ENCODE data around the gene RAD51B.
"Not testable (repeated sequence)": the region's sequence is repeated elsewhere in the genome, so short reads cannot be mapped to it uniquely, and the experiment has no call there.

RAD51B gene

GRCh38 chr14:68279777-68280233, 460.2 kb downstream of the RAD51B start:
- TF ChIP-seq POLR2AphosphoS5 (IDR thresholded peaks at IDR 0.05; ENCODE audit: low read depth, low read length) (peak; percentile 81), TAF1 (IDR thresholded peaks at IDR 0.05; ENCODE audit: borderline replicate concordance, low read depth, low read length) (peak; percentile 67; the same call in 1 of the 2 replicates), POLR2A (IDR thresholded peaks at IDR 0.05; ENCODE audit: low read depth, low read length) (peak; percentile 69; the same call in 1 of the 2 replicates)
- FAIRE-seq (peak; percentile 97), DNase-seq (ENCODE audit: insufficient read length) (no peak)

DNA sequence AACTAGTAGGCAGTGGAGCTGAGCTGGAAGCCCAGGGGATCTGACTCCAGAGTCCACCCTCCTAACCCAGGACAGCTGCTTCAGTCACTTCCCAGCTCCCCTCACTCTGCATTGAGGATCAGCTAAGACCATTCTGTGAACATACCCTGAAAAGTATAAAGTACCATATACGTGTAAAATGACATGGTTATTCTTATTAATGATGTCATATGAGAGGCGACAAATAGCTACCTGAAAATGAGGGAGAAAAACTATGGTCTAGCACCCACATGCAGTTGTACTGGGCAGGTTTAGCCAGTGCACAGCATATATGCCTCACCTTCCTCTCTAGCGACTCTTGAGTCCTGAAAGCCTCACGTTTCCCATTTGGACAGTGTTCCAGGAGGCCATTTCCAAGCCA, 461.9 kb downstream of the RAD51B start:
- DNase-seq (ENCODE audit: insufficient read length), result no peak
- peak; percentile 14 for FAIRE-seq

DNA sequence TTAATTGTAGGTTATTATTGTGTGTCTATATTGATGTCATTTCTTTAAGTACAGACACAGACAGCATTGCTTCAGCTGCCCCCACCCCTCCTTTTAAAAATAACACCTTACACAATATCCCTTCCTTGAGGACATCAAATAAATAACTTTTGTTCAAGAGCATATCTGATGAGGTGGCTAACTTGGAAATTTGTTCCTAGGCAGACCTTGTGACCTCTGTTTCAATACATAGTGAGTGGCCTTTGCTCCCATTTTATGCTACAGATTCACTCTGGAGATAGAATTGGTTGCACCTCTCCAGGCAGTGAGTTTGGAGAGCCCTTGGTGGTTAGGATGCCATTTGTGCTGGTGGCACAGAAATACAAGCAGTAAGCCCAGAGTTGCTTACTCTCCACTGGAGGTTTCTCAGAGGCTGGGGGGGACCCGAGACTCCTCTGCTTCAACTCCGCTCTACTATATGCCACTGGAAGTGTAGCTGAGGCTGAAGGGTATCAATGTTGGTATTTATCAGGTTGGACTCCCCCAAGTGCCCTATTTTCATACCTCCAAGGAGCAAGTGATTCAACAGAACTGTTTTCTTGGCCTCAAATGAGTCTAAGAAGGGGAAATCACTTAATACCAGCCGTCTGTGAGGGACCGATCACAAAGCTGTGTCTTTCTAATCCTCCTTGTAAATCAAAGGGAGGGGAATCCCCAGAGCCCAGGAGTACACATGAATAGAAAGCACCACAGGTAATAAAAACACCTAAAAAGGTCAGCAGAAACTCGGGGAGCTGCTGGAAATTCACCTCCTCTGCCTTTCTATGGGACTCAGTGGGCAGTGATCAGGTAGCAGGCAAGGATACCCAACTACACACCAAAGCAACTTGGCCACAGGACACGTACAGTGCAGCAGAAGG, 463.1 kb downstream of the RAD51B start:
- no peak for DNase-seq (ENCODE audit: insufficient read length)
- TF ChIP-seq TAF1 (IDR thresholded peaks at IDR 0.05; ENCODE audit: borderline replicate concordance, low read depth, low read length) (no peak), POLR2A (IDR thresholded peaks at IDR 0.05; ENCODE audit: low read depth, low read length) (no peak), POLR2AphosphoS5 (IDR thresholded peaks at IDR 0.05; ENCODE audit: low read depth, low read length) (no peak)
- peak; percentile 54 for FAIRE-seq

More for the DNA sequence above, 461.9 kb downstream of the RAD51B start:
- TF ChIP-seq POLR2A (IDR thresholded peaks at IDR 0.05; ENCODE audit: low read depth, low read length) (no peak), TAF1 (IDR thresholded peaks at IDR 0.05; ENCODE audit: borderline replicate concordance, low read depth, low read length) (no peak), POLR2AphosphoS5 (IDR thresholded peaks at IDR 0.05; ENCODE audit: low read depth, low read length) (no peak)

DNA sequence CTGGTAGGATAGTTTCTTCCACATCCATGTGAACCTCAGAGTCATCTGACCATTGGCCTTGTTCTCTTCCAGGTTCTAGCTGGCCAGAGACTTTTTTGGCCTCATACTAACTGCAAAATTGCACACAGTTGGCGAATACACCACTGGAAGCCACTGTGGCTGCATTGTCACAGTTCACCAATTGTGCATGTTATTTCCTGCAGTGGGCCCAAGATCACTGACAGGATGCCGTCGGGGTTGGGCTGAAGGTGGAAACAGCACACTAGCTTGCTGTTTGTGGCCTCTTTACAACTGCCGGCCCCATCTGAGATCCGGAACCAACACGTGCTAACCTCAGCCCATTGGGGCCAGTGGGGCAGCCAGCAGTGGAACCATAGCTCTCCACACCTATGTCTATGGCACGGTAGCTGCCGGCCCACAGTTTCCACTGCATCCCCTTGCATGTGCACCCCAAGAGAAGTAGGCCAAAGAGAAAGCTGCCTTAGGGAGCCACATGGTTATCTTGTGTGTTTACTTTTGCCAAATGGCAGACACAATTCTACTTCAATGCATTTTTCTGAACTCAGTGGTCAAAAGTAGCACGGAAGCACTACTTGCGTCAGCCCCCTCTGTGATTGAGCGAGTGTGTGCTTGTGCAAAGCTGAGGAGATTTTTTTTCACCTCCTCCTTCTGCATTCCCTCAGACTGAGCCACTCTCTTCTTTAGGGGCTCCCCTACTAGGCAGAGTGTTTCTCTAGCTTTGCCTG, 464.0 kb downstream of the RAD51B start:
- FAIRE-seq, result peak; percentile 94
- TF ChIP-seq TAF1 (IDR thresholded peaks at IDR 0.05; ENCODE audit: borderline replicate concordance, low read depth, low read length), result 0 out of 2 replicates have a peak, but pooled peaks have one; percentile 31
- peak; percentile 84; the same call in 1 of the 2 replicates for TF ChIP-seq POLR2A (IDR thresholded peaks at IDR 0.05; ENCODE audit: low read depth, low read length)
- peak; percentile 72; the same call in 1 of the 2 replicates for TF ChIP-seq POLR2AphosphoS5 (IDR thresholded peaks at IDR 0.05; ENCODE audit: low read depth, low read length)
- no peak for DNase-seq (ENCODE audit: insufficient read length)

DNA sequence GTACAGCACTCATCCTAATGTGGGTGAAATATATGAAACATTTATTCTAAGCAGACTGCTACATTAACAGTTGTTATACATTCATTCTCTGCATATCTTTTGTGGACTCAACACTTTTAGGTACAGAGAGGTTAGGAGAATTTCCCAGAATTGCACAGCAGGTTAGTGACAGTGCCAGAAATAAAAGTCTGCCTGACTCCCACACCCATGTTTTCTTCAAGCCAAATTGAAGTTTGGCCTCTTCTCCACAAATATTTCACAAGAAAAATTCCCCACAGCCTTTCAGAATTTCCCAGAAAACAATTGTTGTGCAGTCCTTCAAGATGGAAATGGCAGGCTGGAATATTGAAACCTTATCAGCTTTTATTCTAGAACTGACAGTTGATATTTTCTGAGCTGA, 464.8 kb downstream of the RAD51B start:
- no peak for DNase-seq (ENCODE audit: insufficient read length)
- FAIRE-seq, result no peak
- TF ChIP-seq POLR2AphosphoS5 (IDR thresholded peaks at IDR 0.05; ENCODE audit: low read depth, low read length), result no peak

- DNase-seq (ENCODE audit: insufficient read length), result no peak
- TF ChIP-seq POLR2A (IDR thresholded peaks at IDR 0.05; ENCODE audit: low read depth, low read length) (no peak), TAF1 (IDR thresholded peaks at IDR 0.05; ENCODE audit: borderline replicate concordance, low read depth, low read length) (no peak), POLR2AphosphoS5 (IDR thresholded peaks at IDR 0.05; ENCODE audit: low read depth, low read length) (no peak)
- FAIRE-seq, result peak; percentile 82
These were observed 465.3 kb downstream of the RAD51B start for GRCh38 chr14:68284834-68285233.

GRCh38 chr14:68285421-68286179, 466.0 kb downstream of the RAD51B start:
- FAIRE-seq (peak; percentile 93), DNase-seq (ENCODE audit: insufficient read length) (no peak)
- TF ChIP-seq POLR2A (IDR thresholded peaks at IDR 0.05; ENCODE audit: low read depth, low read length) (peak; percentile 72), TAF1 (IDR thresholded peaks at IDR 0.05; ENCODE audit: borderline replicate concordance, low read depth, low read length) (peak; percentile 54; the same call in 1 of the 2 replicates), POLR2AphosphoS5 (IDR thresholded peaks at IDR 0.05; ENCODE audit: low read depth, low read length) (peak; percentile 67)

GRCh38 chr14:68286667-68287066, 467.1 kb downstream of the RAD51B start:
- TF ChIP-seq POLR2AphosphoS5 (IDR thresholded peaks at IDR 0.05; ENCODE audit: low read depth, low read length) (no peak; the same call in 1 of the 2 replicates), POLR2A (IDR thresholded peaks at IDR 0.05; ENCODE audit: low read depth, low read length) (no peak; the same call in 1 of the 2 replicates), TAF1 (IDR thresholded peaks at IDR 0.05; ENCODE audit: borderline replicate concordance, low read depth, low read length) (no peak)
- DNase-seq (ENCODE audit: insufficient read length) (no peak), FAIRE-seq (peak; percentile 74)

DNA sequence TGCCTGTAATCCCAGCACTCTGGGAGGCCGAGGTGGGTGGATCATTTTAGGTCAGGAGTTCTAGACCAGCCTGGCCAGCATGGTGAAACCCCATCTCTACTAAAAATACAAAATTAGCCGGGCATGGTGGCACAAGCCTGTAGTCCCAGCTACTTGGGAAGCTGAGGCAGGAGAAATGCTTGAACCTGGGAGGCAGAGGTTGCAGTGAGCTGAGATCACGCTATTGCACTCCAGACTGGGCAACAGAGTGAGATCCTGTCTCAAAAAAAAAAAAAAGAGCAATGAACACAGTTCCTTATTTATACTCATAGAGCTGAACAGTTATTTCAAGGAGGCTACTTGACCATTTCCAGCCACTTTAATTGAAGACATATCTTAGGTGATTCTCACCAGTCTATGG, 469.9 kb downstream of the RAD51B start:
- DNase-seq (ENCODE audit: insufficient read length); FAIRE-seq: not testable (repeated sequence)

- DNase-seq (ENCODE audit: insufficient read length), result no peak
- FAIRE-seq, result no peak
- TF ChIP-seq POLR2A (IDR thresholded peaks at IDR 0.05; ENCODE audit: low read depth, low read length) (no peak), TAF1 (IDR thresholded peaks at IDR 0.05; ENCODE audit: borderline replicate concordance, low read depth, low read length) (no peak), POLR2AphosphoS5 (IDR thresholded peaks at IDR 0.05; ENCODE audit: low read depth, low read length) (no peak)
These were observed 472.2 kb downstream of the RAD51B start for GRCh38 chr14:68291820-68292219.

Measured in GM12892 (cell line).